HG03378 (cell line): ENCODE measurements around the gene DDR1.
A peak's percentile ranks its signal among the peaks of the same experiment; 100 is the strongest.
"Not testable (repeated sequence)": the region's sequence is repeated elsewhere in the genome, so short reads cannot be mapped to it uniquely, and the experiment has no call there.

Experiments used
- ATAC-seq: cut with Tn5 transposase; IDR thresholded peaks from one replicate; pipeline ENCODE4 v1.9.1; 2021; ENCODE audit warnings: mild to moderate bottlenecking, moderate library complexity; ENCODE audit not compliant: unreplicated experiment

The DDR1 gene

DNA sequence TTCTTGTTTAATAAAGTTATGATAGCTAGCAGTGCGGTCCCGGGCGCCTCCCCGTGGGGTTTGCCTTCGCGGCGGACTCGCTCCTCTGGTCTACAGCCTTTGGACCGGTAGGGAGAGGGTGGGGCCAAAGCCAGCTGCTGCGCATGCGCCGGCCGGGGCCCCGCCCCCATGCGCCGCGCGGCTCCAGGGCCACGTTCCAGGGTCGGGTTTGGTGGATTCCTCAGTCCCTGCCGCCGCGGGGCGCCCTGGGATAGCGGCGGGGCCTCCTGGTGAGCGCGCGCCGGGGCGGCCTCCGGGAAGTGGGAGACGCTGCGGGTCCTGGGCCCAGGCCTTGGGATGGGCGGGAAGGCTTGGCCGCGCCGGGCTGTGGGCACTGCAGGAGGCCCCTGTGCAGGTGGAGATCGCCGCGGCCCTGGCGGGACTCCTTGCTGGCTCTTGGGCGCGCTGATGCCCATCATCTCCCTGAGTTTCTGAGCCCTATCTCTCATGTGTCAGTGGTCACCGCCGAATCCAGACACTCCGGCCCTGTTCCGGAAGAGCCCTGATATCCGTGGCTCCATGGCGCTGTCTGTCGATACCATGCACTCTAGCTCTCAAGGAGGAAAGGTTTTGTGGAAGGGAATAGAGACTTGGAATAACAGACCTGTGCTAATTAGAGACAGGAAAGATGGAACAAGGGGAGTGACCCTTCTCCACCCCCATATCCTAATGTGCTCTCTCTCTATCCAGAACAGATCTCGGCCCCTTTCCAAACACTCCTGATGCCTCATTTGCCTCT is 29.9 kb downstream of the DDR1 start, which contains the start of gene VARS2:
Gene VARS2, plus strand, starts transcription at position 163 of the 778 bp plus-strand sequence. Its CDS starts 599 bp downstream, at position 762.
- ATAC-seq = peak; percentile 58

- ATAC-seq = no peak
Measured at GRCh38 chr6:30914854-30915590, 30.7 kb downstream of the DDR1 start.

GRCh38 chr6:30915591-30915946 is 31.2 kb downstream of the DDR1 start:
- no peak for ATAC-seq

GRCh38 chr6:30917041-30917440 is 32.7 kb downstream of the DDR1 start:
- ATAC-seq = no peak

DNA sequence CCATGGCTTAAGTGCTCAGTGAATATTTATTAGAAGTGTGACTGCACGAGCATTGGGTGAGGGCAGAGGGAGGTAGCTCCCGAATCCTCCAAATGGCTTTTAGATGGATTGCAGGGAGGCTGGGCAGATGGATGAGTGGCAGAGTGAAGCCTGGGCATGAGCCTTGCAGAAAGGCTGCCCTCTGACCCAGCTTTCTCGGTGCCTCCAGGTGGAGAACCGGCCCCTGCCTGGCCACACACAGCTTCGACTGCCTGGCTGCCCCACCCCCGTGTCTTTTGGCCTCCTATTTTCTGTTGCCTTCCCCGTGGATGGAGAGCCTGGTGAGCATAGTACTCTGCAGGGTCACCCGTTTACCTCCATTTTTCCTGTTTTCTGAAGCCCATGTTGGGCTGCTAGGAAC is 33.2 kb downstream of the DDR1 start:
- no peak for ATAC-seq

- no peak for ATAC-seq
Measured at GRCh38 chr6:30918670-30919069, 34.4 kb downstream of the DDR1 start.

- ATAC-seq = no peak
Measured at GRCh38 chr6:30922447-30922852, 38.1 kb downstream of the DDR1 start.

- ATAC-seq = not testable (repeated sequence)
Measured at GRCh38 chr6:30924040-30924627, 39.8 kb downstream of the DDR1 start.

- ATAC-seq = no peak
Measured at GRCh38 chr6:30926644-30927043, 42.3 kb downstream of the DDR1 start.

DNA sequence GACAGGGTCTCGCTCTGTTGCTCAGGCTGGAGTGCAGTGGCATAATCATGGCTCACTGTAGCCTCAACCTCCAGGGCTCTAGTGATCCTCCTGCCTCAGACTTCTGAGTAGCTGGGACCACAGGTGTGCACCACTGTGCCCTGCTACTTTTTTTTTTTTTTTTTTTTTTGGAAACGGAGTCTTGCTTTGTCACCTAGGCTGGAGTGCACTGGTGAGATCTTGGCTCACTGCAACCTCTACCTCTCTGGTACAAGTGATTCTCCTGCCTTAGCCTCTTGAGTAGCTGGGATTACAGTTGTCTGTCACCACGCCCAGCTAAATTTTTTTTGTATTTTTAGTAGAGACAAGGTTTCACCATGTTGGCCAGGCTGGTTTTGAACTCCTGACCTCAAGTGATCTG is 42.8 kb downstream of the DDR1 start:
- ATAC-seq = not testable (repeated sequence)

DNA sequence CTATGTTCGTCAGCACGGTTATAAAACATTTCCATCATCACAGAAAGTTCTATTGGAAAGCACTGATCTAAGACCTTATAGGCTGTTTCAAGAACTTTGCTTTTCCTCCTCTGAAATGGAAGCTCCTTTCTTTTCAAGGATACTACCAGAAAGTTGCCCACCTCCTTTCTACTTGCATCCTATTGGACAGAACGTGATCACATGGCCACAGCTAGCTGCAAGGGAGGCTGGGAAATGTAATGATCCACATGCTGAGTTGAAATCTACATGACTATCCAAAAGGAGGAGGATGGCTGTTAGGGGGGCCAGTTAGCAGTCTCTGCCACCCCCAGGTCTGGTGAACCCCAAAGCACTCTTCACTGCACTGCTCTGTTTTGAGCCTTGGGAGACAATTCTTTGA is 44.4 kb downstream of the DDR1 start:
- no peak for ATAC-seq

DNA sequence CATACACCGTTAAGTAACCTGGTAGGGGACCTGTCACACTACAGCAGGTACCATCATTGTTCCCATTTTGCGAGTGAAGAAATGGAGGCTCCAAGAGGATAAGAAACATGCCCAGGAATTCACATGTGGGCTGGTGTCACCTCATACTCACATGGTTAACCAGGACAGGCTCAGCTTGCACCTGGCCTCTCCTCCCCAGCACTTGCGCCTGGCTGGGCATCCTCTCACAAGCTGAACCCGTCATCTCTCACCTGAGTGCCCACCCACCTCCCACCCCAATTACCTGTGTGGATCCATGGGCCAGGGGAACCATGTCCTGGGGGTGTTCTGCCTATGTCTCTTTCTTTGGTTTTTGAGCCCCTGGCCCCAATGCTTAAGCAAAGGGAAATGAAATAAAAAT is 46.2 kb downstream of the DDR1 start:
- no peak for ATAC-seq

GRCh38 chr6:30931272-30931671 is 47.0 kb downstream of the DDR1 start:
- no peak for ATAC-seq

GRCh38 chr6:30931969-30932645 is 47.8 kb downstream of the DDR1 start, which contains the start of gene SFTA2:
SFTA2 (minus strand) TSS chr6:30932170; CDS start chr6:30932096, 74 bp downstream.
- ATAC-seq = no peak

DNA sequence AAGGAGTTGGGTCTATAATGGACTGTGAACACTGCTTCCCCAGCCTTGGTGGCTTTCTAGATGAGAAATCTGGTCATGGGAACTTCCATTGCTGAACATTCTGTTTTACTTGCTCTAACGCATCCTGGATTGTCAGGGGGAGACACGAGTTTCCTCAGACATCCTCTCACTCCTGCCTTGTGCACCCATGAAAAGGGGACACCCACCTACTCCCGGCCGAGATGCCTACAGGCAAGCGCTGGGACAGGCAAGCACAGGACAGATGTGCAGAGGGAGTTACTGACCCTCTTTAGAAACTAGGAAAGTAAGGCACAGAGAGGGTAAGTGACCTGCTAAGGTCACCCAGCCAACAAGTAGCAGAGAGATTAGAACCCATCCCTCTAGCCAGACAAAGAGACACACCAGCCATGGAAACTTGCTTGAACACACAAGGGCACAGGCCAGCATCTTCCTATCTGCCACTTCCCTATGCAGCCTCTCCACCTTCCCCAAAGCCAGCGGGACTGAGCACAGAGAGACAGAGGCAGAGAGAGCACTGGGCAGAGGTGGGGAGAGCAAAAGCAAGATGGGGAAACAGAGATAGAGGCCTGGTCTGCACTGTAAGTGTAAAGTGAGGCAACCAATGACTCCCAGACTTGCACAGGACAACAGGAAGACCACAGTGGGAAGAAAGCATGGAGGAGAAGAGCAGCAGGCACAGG is 48.5 kb downstream of the DDR1 start:
- ATAC-seq = no peak

DNA sequence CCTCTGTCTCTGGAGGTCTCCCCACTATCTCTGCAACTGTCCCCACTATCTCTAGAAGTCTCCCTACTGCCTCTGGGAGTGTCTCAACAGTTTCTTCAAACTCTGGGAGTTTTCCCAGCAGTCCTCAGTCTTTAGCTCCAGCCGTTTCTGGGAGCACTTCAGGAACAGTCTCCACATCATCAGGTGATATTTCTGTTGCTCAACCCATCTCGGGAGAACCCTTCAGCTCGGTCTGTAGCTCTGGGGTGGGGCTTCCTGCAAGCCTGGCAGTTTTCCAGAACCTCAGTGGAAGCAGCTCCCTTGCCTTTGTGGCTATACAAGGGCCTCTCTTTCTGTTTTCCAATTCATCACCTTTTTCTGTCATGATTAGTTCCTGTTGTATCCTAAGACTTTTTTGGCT is 50.7 kb downstream of the DDR1 start:
- ATAC-seq = no peak

DNA sequence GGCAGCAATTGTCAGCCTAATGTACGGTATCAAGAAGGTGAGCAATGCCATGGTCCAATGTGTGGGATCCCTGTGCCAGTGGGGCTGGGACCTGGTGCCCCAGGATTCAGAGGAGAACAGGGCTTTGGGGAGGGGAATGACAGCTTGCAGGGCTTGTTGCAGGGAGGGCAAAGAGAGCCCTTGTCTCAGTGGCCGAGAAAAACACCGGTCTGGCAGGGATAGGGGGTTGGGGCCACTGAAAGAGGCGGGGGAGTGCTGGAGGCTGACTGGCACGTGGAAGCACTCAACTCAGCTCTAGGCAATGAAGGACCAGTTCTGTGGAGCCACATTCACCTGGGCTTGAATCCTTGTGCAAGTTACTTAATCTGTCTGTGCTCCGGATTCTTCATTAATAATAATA is 52.9 kb downstream of the DDR1 start:
- ATAC-seq = no peak

DNA sequence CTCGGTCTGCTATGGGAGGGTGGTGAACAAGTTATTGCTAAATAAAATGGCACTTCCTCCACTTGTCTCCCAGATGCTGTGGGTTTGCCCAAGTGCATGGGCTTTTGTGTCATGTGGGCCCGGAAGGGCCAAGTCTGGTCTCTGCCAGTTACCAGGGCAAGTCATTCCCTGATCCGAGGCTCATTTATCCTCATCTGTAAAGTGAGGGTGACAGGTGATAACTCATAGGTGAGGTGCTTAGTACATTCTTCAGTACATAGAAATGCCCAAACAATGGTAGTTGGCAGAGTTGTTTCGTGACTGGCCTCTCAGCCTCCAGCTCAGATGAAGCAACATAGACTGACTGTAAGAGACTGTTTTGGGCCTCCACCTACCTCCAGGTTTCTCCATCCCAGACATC is 54.4 kb downstream of the DDR1 start:
- no peak for ATAC-seq

GRCh38 chr6:30939473-30939872 is 55.2 kb downstream of the DDR1 start:
- ATAC-seq = no peak

- ATAC-seq = no peak
Measured at GRCh38 chr6:30940361-30940986, 56.2 kb downstream of the DDR1 start, which contains the start of gene MUCL3. MUCL3 (plus strand) TSS chr6:30940973; CDS start chr6:30941000, 27 bp downstream.
